GM13977 (cell line): Measurements from ENCODE around the gene ITPR2.

Experiments
- DNase-seq: peaks from one replicate; pipeline ENCODE4 v3.0.0; 2012; ENCODE audit warnings: low spot score
- CTCF ChIP-seq: IDR thresholded peaks from 2 replicates; pipeline ENCODE4 v1.5.1; 2012; ENCODE audit warnings: mild to moderate bottlenecking, control low read depth; ENCODE audit not compliant: insufficient read depth; ENCODE audit errors: extremely low read depth, missing control alignments
- in situ Hi-C: fragments of 300-500 bp; cut with MboI; formaldehyde crosslinking; loops from one replicate; pipeline ENCODE4 v1.12.0; 2022; ENCODE audit warnings: low sequenced_read_pairs, low pct_unique_long_range_greater_than_20kb, mixed read lengths, inconsistent platforms; ENCODE audit not compliant: unreplicated experiment

The ITPR2 gene

GRCh38 chr12:26410689-26411088 is 422.3 kb downstream of the ITPR2 start:
- TF ChIP-seq CTCF: no peak
- in situ Hi-C loops: no loop called here

DNA sequence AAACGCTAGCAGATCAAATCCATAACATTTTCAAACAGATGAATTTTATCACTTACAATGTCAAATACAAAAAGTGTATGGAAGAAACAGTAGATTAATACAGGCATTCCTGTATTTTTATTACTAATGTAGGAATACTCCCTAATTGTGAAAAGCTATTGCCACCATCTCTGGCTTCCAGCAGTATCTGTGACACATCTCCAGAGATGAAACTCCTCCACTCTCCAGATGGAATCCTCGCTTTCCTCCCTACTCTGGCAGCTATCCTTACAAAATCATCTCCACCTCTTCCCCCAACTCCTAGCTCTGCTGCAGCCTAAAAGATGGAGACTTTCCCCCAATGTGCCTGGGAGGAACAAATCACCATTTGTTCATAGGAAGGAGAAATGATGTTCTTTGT is 426.2 kb downstream of the ITPR2 start:
- no peak for TF ChIP-seq CTCF
- in situ Hi-C loops: no loop called here

More at GRCh38 chr12:26410689-26411088, 422.3 kb downstream of the ITPR2 start:
- no peak for DNase-seq

GRCh38 chr12:26406391-26406790 is 426.6 kb downstream of the ITPR2 start:
- in situ Hi-C loops: no loop called here
- no peak for TF ChIP-seq CTCF
- no peak for DNase-seq

More for the DNA sequence above, 426.2 kb downstream of the ITPR2 start:
- no peak for DNase-seq

GRCh38 chr12:26403601-26404000 is 429.4 kb downstream of the ITPR2 start:
- TF ChIP-seq CTCF: no peak
- in situ Hi-C loops: no loop called here
- no peak for DNase-seq

GRCh38 chr12:26402648-26403047 is 430.3 kb downstream of the ITPR2 start:
- no peak for TF ChIP-seq CTCF
- in situ Hi-C loops: no loop called here
- no peak for DNase-seq

DNA sequence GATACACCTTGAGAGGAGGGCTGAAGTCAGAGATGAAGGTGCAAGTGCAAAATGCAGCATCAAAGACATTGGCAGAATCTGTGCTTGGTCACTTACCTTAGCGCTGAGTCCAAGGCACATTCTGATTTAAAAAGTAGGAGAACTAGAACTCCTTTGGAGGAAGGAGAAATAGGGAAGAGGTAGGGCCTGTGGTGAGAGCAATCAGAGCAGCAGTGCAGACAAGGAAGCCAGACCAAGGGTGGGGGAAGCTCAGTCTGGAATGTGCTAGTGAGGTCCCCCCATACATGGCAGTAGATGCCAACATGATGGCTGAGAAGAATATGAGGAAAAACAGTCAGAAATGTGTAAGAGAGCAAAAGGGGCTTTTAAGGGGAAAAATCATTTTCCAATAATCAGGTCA is 431.1 kb downstream of the ITPR2 start:
- DNase-seq: no peak
- TF ChIP-seq CTCF: no peak
- in situ Hi-C loops: no loop called here

DNA sequence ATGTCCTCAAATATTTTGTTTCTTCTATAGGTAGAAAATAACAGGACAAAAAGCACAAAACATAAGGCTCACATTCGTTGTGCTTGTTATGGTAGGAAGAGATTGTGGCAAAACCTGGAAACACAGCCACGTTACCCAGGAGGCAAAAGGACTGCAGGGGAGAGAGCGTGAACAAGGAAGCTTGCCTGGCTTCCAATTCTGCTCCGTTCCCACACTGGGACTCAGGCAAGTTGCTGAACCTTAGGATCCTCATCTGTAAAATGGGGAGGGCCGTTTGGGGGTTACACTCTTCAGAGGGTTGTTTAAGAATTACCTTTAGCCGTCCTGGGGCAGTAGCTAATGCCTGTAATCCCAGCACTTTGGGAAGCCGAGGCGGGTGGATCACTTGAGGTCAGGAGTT is 432.4 kb downstream of the ITPR2 start:
- TF ChIP-seq CTCF: no peak
- no peak for DNase-seq
- in situ Hi-C loops: no loop called here
